Measurements from ENCODE around the gene SDK1.

GRCh38 chr7:4267341-4268039 lies 966.4 kb downstream of the SDK1 start:
- no peak for TF ChIP-seq EZH2 (IDR thresholded peaks at IDR 0.05; ENCODE audit: borderline replicate concordance, low read depth, low read length, severe bottlenecking)
- TF ChIP-seq, protein P1, sequence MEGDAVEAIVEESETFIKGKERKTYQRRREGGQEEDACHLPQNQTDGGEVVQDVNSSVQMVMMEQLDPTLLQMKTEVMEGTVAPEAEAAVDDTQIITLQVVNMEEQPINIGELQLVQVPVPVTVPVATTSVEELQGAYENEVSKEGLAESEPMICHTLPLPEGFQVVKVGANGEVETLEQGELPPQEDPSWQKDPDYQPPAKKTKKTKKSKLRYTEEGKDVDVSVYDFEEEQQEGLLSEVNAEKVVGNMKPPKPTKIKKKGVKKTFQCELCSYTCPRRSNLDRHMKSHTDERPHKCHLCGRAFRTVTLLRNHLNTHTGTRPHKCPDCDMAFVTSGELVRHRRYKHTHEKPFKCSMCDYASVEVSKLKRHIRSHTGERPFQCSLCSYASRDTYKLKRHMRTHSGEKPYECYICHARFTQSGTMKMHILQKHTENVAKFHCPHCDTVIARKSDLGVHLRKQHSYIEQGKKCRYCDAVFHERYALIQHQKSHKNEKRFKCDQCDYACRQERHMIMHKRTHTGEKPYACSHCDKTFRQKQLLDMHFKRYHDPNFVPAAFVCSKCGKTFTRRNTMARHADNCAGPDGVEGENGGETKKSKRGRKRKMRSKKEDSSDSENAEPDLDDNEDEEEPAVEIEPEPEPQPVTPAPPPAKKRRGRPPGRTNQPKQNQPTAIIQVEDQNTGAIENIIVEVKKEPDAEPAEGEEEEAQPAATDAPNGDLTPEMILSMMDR (IDR thresholded peaks at IDR 0.05; ENCODE audit: borderline replicate concordance, extremely low read depth, low read length, poor library complexity, severe bottlenecking), result no peak
